IPS-NIHi11 (cell line): ENCODE data around the gene LKAAEAR1.

Experiments used
- DNase-seq: peaks from one replicate; pipeline ENCODE4 v3.0.0; 2012; ENCODE audit warnings: mixed read lengths, low spot score

Gene LKAAEAR1

DNA sequence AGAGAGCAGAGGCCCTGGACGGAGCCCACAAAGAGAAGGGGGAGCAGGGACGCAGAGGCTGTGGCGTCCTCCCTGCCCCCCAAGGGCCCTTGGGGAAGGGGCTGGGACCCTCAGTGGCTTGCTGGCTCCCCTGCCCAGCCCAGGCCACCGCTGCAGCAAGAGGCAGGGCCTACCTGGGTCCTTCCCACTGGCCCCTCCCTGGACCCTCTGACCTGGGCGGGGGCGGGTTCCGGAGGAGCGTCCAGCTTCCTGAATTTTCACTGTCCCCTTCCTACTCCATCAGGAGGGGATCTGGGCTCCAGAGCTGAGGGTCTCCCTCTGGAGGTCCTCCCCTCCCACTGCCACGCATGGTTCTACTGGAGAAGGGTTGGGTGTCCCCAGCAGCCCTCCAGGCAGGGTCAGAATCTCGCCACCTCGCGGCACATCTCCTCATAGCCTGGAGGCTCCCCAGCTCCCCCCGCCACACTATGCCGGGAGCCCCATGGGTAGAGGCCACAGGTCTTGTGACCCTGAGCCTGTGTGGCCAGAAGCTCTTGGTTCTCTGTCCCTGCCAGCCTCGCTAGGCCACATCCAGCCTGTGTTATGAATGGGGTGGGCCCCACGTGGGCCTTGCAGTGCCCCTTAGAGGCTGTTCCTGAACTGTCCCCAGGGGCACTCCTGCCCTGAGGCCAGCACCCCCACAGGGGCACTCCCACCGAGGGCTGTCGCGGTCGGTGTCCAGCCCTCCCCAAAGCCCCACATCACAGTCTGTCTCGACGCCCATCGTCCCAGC is 33.8 kb downstream of the LKAAEAR1 start:
- no peak for DNase-seq

DNA sequence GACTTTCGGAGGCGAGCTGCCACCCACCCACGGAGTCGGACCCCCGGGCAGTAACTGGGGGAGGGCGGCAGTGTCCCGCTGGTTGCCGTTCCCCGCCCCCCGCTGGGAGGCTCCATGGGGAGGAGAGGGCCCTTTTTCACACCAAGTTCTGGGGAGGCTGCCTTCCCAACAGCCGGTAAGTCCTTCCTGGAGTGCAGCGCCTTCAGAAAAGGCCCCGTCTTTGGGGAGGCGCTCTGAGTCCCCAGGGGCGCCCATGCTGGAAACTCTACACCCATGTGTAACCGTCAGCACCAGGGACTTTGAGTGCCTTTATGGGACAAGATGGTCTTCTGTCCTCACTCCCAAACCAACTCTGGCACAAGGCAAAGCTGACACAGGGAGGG is 34.3 kb downstream of the LKAAEAR1 start:
- DNase-seq: no peak

DNA sequence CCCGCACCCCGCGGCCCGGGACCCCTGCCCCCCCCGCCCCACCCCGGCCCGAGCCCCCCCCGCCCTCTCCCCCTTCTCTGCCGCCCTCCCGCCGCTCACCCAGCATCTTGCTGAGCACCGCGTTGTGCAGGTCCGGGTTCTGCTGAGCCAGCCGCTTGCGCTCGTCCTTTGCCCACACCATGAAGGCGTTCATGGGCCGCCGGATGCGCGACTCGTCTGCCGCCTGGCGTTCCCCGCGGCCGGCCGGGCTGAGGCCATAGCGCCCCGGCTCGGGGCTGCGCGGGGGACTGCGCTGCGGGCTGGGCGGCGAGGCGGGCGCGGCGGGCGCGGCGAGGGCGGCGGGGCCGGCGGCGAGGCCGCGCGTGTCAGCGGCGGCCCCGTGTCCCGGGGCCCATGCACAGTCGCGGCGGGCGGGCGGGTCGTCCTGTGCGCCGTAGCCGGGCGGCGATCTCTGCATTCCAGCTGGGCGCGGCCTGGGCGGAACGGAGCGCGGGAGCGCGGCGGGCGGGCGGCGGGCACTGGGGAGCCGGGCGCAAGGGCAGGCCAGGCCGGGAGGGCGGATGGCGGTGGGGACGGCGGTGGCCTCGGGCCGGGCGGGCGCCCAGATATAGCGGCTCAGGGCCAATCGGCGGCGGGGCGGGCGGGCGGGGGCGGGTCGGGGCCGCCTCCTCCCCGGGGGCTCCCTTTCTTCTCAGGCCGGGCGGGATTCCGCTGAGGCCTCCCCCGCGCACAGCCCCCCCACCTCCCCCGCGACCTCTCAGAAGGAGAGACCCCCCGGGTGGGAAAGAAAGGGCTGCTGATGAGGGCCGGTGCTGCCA is 34.9 kb downstream of the LKAAEAR1 start, which contains the start of gene SOX18:
TSS of gene SOX18 (minus strand) at position 580 of the 818 bp plus-strand sequence. CDS start at position 457, 123 bp downstream.
- peak; percentile 74 for DNase-seq

DNA sequence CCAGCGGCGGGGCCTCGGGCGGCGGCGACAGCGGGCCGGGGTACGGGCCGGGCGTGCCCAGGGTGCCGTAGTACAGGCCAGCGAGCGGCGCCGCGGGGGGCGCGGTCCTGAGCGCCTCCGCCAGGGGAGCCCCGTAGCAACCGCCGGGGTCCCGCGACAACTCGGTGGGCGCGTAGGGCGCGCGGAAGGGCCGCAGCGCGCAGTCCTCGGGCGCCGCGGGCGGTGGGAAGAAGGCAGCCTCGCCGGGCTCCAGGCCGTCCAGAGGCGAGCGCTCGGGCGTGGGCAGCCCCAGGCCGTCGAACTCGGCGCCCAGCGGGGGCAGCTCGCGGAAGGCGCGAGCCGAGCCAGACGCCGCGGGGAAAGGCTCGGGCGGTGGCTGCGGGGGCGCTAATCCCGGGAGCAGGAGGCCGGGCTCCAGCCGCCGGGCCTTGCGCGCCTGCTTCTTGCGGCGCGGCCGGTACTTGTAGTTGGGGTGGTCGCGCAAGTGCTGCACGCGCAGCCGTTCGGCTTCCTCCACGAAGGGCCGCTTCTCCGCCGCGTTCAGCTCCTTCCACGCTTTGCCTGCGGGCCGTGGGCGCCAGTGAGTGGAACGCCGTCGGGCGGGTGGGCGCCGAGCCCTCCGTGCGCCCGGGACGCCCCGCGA is 35.7 kb downstream of the LKAAEAR1 start:
- DNase-seq: peak; percentile 55

DNA sequence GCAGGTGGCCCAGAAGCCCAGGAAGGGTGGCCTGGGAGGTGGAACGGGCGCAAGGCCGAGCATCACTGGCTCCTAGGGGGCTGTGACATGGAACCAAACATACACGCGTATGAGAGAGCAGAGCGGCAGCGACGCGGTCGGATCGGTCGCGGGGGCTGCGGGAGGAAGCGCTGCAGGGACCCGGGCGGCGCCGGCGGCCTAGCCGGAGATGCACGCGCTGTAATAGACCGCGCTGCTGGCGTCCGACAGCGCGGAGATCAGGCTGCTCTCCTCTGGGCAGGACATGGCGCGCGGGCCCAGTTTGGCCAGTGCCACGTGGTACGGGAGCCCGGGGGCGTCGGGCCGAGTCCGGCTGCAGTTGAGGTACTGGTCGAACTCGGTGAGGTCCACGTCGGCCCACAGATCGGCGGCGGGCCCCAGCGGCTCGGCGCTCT is 36.2 kb downstream of the LKAAEAR1 start:
- DNase-seq: no peak

DNA sequence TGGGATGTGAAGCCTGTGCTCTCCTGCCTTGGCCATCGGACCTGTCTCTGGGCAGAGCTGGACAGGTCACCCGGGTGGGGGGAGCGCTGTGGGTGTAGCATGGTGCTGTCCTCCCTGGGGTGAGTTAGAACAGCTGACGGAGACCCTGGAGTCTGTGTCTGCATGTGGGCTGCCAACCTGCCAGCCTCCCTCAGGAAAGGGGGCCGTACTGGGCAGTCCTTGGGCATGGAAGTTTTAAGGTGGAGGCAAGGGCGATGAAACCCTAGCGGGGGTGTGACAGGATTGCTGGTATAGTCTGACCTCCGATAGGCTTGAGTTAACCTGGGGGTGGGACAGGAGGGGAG is 37.2 kb downstream of the LKAAEAR1 start:
- DNase-seq: no peak

DNA sequence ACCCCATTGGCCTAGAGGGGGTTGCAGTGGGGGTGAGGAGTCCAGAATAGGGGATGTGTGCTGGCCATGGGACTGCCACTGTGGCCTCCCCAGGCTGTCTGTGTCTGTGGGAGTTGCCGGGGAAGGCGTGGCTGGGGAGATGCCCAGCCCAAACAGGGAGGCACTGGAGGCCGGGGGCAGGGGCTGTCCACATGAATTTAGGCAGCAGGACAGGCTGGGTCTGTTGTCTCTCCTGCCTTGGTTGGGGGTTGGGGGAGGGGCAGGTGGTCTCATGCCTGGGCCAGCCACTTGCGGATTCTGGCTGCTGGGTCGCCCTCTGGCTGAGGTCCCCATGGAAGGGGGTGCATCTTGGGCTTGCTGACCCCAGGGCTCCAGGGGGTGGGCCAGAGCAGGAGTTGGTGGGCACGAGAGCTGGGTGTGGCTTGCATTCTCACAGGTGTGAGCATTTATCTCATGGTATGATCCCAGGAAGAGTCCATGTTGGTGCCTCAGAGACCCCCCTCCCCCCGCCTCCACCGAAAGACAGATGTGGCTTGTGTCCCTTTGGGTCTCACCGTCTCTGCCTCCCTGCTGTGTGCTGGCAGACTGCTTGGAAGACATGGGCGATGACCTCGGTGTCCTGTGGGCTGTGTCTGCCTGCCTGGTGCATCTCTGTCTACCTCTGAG is 38.7 kb downstream of the LKAAEAR1 start:
- DNase-seq: no peak

DNA sequence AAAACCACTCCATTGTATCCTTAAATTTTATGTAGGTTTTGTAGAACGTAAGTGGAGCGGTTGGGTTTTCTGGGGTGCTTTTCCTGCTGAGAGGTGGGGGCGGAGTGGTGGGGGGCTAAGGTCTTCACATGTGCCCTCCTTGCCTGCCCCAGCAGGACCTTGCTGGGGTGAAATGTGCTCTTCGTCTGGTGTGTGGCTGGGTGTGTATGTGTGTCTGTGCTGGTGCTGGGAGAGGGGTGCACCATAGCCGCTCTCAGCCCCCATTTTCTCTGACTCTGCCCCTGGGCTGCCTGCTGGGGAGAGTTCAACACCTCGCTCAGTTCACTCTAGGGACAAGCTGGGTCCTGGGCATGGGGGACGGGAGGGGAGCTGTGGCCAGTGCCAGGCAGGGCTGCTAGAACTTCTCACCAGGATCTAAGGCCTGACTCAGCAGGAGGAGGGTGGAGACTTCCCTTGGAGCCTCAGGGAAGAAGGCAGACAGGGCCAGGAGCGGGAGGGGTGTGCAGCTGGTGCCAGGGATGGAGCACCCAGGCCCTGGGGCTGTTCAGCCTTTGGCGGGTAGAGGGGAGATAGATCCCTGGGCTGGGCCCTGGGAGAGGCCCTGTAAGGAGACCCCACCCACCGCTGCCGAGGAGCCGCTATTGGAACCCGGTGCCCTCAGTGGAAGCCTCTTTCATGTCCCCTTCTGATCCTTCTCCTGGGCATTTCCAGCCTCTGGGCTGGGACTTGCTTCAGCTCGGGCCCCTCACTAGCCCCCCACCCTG is 39.5 kb downstream of the LKAAEAR1 start:
- DNase-seq: no peak

DNA sequence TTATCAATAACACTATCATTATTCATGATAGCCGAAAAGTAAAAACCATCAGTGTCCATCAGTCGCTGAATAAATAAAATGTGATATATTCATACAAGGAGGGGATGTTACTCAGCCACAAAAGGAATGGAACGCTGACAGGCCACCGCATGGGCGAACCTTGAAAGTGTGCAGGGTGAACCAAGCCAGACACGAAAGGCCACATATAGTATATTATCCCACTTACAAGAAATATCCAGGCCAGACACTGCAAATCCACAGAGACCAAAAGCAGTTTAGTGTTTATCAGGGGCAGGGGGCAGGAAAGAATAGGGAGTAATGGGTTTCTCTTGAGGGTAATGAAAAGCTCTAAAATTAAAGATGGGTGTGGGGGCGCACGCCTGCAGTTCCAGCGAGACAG is 40.4 kb downstream of the LKAAEAR1 start:
- DNase-seq: no peak

DNA sequence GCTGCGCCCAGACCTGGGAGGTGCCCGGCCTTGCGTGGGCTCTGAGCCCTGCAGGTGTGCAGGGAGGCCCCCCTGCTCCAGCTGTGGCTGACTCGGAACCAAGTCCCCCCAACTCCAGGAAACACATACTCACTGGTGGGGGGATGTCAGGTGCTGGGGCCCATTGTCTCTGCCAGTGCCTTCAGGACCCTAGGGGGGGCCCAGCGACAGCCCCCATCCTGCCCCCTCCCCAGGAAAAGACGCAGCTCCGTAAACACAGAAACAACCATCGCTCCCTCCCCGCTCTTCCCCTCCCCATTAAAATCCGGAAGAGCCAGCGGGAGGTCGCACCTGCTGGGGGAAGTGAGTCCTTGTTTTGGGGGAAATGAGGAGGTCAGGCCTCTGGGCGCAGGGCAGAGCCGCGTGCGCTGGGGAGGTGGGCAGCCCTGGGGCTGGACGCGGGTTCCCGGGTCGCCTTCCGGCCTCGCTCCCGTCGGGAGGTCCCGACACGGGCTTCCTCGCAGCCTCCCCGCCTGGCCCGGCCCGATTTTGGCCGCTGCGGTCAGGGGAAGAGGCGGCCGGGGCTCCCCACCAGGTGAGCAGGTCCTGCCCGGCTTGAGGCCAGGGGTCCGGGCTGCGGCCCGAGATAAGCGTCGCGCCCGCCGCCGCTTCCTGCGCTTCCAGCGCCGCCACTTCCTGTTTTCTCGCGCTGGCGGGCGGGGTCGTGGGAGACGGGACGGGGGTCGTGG is 42.0 kb downstream of the LKAAEAR1 start:
- DNase-seq: no peak

DNA sequence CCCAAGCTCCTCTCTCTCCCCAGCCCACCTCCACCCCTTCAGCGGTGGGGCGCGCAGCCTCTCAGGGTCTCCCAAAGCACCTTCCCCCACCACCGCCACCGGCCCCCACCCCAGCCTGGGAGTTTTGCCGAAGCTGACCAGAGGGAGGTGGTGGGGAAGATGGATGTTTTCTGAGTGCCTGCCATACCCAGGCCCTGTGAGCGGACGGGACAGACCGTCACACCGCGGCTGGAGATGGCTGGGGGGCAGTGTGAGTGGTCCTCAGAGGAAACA is 42.5 kb downstream of the LKAAEAR1 start:
- no peak for DNase-seq

DNA sequence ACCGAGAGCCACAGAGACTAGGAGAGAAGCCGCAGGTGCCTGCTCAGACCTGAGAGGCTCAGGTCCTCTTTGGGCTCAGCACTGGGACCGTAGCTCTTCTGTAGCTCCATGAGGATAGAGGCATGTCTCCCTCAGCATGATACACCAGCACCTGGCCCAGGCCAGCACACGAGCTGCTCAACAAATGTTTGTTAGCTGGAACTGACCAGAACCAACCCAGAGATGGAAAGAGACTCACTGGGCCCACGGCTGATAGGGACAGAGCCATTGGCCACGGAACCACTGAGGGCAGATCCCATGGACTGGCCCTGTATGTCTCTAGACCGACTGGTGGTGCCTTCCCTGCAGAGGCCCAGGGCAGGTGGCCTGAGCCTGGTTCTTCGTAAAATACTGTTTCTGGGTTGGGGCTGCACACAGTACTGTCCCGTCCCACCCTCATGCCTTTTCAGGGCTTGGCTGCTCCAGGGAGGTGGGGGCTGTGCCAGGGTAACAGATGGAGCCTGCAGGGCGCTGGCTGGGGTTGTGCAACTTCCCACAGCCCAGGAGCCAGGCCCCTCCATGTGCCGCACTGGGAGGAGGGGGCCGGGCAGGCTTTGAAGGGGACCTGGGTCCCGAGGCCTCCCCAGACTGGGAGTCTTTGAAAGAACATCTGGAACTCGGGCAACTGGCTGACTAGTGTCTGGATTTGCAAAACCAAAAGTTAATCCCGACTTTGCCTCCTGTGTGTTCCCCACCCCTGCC is 43.0 kb downstream of the LKAAEAR1 start:
- no peak for DNase-seq

DNA sequence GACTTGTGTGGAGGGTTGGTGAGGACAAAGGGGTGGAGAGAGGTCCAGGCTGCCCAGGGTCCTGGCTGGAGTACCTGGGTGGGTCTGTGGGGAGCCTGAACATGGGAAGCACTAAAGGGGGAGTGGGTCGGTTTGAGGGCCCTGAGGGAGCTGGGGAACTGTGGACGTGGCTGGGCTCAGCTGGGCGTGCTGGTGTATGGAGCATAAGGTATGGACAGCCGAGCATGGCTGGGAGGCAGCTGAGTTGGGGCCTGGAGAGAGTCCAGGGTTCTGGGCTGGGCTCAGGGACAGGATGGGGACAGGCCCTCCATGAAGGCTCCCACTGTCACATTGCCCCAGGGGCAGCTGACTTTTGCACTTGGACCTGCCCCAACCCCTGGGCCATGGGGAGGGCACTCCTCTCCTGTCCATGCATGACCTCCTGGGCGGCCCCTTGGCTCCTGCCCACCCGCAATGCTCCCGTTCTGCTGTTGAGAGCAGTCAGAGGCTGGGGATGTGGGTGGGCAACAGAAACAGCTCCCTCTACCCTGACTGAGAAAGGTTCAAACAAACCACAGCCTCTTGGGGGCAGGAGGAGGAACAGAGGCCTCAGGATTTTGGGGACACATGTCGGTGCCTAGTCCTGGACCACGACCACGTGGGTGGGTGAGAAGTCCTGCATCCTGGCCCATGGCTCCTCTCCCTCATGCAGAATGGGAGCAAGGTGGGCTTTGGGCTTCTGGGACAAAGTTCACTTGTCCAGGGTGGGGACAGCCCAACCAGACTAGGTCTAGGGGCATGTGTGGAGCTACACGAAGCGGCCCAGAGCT is 43.8 kb downstream of the LKAAEAR1 start:
- no peak for DNase-seq

DNA sequence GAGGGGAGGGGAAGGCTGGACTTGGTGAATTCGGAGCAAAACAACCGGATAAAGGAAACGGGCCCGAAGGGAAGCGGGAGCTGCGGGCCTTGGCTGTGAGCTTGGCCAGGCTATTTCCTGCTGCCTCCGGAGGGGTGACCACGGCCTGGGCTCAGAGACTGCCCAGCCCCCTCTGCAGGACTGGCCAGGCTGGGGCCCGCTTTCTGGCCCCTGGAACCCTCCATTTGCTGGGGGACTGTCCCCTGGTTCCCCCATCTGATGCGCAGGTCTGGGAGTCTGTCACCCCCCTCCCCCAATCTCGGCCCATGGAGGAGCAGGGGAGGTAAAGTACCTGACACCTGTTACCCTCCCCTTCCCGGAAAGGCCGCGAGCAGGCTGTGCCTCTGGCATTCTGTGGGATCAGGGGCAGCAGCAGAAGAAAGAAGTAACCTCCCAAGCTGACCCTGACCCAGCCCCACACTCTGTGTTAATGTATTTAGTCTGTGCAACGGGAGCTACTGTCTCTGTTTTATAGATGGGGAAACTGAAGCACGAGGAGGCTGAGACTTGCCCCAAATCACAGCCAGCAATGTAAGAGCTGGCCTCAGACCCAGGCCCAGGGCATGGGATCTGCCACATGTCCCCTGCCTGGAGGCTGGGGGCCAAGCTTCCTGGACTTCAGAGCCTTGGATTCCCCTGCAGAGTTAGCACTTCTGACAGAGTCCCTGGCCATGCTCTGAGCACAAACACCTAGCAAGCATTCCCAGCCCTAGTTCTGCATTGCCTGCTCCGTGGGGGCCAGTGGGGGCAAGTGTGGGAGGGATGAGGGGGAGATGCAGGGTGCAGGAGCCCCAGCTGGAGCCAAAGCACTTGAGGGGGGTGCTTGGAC is 44.7 kb downstream of the LKAAEAR1 start:
- no peak for DNase-seq

DNA sequence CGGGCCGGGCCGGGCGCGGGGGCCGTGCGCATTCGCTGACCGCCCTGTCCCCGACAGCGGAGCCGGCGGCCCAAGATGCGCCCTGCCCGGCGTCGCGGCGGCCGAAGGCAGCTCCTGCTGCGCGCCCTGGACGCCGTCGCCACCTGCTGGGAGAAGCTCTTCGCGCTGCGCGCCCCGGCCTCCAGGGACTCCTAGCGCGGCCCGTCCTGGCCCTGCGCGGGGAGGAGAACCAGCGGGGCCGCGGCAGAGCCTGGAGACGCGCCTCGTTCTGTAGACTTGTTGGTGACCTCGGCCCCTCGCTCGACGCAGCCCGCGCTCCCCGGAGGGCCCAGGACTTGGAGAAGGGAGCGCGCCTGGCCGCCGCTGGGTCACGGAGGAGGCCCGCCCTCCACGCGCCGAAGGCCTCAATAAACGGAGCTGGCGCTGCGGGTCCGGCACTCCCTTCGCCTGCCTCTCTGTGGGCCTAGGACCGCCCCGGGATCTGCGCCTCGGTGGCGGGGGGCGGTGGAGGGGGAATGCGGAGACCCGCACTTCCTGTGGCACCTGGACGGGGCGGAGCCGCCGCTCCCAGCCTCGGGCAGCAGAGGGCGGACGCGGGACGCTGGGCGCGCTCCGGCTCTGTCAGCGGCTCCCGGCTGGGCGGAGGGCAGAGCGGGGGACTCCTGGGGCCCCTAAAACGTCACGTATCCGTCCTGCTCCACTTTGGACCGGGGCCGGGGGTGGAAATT is 45.5 kb downstream of the LKAAEAR1 start:
- peak; percentile 96 for DNase-seq

DNA sequence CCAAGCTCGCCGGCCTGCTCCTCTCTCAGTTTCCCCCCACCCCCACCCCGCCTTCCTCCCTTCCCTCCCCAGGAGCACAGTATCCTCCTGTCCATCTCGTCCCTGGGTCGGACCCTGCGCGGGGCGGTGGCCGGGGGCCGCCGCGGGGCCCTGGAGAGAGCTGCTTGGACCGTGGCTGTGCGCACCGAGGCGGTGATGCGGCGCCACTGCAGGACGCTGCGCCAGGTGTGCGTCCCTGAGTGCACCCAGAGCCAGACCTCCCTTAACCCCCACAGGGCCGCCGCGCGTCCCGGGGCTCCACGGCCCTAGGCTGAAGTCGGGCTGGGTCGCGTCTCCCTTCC is 46.0 kb downstream of the LKAAEAR1 start:
- peak; percentile 52 for DNase-seq

DNA sequence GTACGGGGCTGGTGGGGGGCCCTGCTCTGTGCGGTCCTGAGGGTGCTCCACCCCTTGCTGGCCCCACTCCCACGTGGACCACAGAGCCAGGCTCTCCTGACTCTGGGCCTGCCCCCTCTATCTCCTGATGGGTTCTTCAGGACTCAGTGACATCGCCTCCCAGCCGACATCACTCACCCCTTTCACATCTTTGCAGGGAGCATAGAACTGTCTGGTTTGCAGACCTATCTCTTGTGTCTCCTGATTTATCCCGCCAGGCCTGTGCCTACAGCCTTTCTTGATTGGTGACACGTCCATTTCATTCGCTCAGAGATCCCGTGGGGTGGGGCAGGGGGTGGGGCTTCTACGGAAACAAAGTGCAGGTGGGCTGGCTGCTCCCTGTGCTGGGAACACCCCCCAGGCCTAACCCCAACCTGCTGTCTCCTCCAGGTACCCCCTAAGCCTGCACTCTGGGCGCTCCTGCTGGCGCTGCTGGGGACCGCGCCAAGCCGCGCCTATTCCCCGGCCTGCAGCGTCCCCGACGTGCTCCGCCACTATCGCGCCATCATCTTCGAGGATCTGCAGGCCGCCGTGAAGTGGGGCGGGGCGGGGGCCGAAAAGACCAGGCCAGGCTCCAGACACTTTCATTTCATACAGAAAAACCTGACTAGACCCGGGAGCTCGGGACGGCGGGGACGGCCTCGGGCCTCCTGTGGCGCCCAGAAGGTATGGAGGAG is 46.5 kb downstream of the LKAAEAR1 start:
- peak; percentile 66 for DNase-seq

DNA sequence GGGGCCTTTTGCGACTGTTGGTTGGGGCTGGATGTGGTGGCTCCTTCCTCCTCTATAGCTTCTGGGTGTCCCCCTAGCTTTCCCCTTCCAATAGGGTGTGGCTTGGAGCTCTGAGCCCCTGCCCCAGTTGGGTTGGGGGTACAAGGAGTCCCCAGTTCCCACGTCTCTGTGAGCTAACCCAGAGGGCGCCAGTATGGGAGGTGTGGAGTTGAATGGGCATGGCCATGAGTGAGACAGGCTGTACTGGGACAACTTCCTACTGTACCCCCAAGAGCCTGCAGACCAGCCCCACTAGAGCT is 47.0 kb downstream of the LKAAEAR1 start:
- DNase-seq: no peak
